Measurements from ENCODE around the gene EVPLL.

GRCh38 chr17:18380471-18381157, 3.0 kb downstream of the EVPLL start:
- TF ChIP-seq CTCF (IDR thresholded peaks at IDR 0.05; ENCODE audit: insufficient read depth, low read length) = no peak
- TF ChIP-seq POLR2AphosphoS5 (IDR thresholded peaks at IDR 0.05; ENCODE audit: low read depth) = no peak
- TF ChIP-seq SPI1 (IDR thresholded peaks at IDR 0.05; ENCODE audit: borderline replicate concordance, low read depth) = peak; percentile 6; the same call in 1 of the 2 replicates

Measured in HL-60 (cell line).